Sigmoid colon (tissue), 7 donors: ENCODE data around the gene ABHD15. TPM values are rescaled to one million over a fixed set of nuclear protein-coding genes. Genes with fewer than 3 reads are reported as not detected.
A peak's percentile ranks its signal among the peaks of the same experiment; 100 is the strongest.

Experiments
- DNase-seq: peaks from one replicate; pipeline ENCODE4 v3.0.0-alpha.2; 2019
- H3K27ac ChIP-seq, 4 donors: fragments of 200-600 bp; sonication (generic); one replicate each; pipeline ENCODE4 v1.5.1; 2016 to 2019; ENCODE audit warnings: mild to moderate bottlenecking in 1 of 4
- H3K27me3 ChIP-seq, 3 donors: fragments of 200-600 bp; sonication (generic); one replicate each; pipeline ENCODE4 v1.5.1; 2019; ENCODE audit warnings: mild to moderate bottlenecking in 1 of 3
- H3K36me3 ChIP-seq, 4 donors: fragments of 200-600 bp; sonication (generic); one replicate each; pipeline ENCODE4 v1.5.1; 2016 to 2019
- H3K4me1 ChIP-seq, 4 donors: fragments of 200-600 bp; sonication (generic); one replicate each; pipeline ENCODE4 v1.5.1; 2017 to 2019
- H3K4me3 ChIP-seq, 4 donors: fragments of 200-600 bp; sonication (generic); one replicate each; pipeline ENCODE4 v1.5.1; 2017 to 2019; ENCODE audit warnings: mild to moderate bottlenecking in 2 of 4, moderate library complexity in 1 of 4
- H3K9me3 ChIP-seq, 4 donors: fragments of 200-600 bp in 3 of 4; sonication (generic) in 3 of 4; one replicate each; pipeline versions ENCODE4 v1.5.1 to v1.6.1; 2013 to 2019
- CTCF ChIP-seq, 4 experiments: fragments of 450-650 bp in 3 of 4; fragments of 200-600 bp in 1 of 4; IDR thresholded peaks; one replicate each; pipeline ENCODE4 v1.5.1; 2016 to 2019; ENCODE audit warnings: antibody characterized with exemption in 4 of 4, mild to moderate bottlenecking in 3 of 4, moderate library complexity in 2 of 4
- EP300 ChIP-seq, 4 donors: sonication (generic); formaldehyde crosslinking; IDR thresholded peaks; one replicate each; pipeline ENCODE4 v1.6.1; 2017; ENCODE audit warnings: antibody characterized with exemption in 4 of 4
- POLR2A ChIP-seq, 2 donors: fragments of 450-650 bp; IDR thresholded peaks; one replicate each; pipeline ENCODE4 v1.6.1; 2016; ENCODE audit warnings: antibody characterized with exemption in 2 of 2, mild to moderate bottlenecking in 2 of 2, moderate library complexity in 2 of 2
- POLR2AphosphoS5 ChIP-seq, 4 donors: sonication (generic); formaldehyde crosslinking; IDR thresholded peaks; one replicate each; pipeline ENCODE4 v1.6.1; 2017; ENCODE audit warnings: antibody characterized with exemption in 4 of 4
- WGBS, 2 donors: extraction: QIAGEN DNeasy Blood & Tissue Kit; methylation state at CpG; one replicate each; pipeline ENCODE4 v1.1.7; 2013; 5-methylcytosine and 5-hydroxymethylcytosine counted together
- intact Hi-C: fragments of 100-400 bp; cut with DNase I; formaldehyde crosslinking; loops from one replicate; pipeline ENCODE4 v1.15.1; 2023
- polyA plus RNA-seq, 3 donors: library from polyadenylated mRNA; stranded (reverse); fragments of 200-250 nt; gene quantifications; one replicate each; pipeline ENCODE4 v1.2.3, GENCODE V29; 2013
- total RNA-seq, 4 donors: library from RNA; depleted of rRNA; stranded (reverse); fragments of >200 nt; gene quantifications; one replicate each; pipeline ENCODE4 v1.1.0, GENCODE V29; 2016
- donor health status: healthy with polysubstance abuse.
- donor health status: Bipolar disorder and iron deficiency.
- donor health status: healthy.

Gene ABHD15
- total RNA-seq (10 to 100 TPM in 1 of 4 donors, 1 to 10 TPM in 3; 4.1 to 10.8 (median 6.7) TPM), polyA plus RNA-seq (10 to 100 TPM in 1 of 3 donors, 1 to 10 TPM in 2; 4.9 to 10.3 (median 5.4) TPM)

GRCh38 chr17:29566473-29567303 lies at the start of gene ABHD15:
Gene ABHD15 (minus strand): TSS chr17:29567037. CDS start chr17:29566966, 71 bp downstream.
- Histone ChIP-seq H3K36me3 (peaks cover 0 to 11% (median 0%) of the 10 kb centered on the region in 4 donors), H3K4me1 (peaks cover 0 to 51% (median 31%) of the 10 kb centered on the region in 4 donors), H3K27me3 (no peaks in the 10 kb centered on the region), H3K9me3 (no peaks in the 10 kb centered on the region), H3K4me3 (peak within 1 kb of the TSS; percentile 57 to 79 (median 60)), H3K27ac (peak within 1 kb of the TSS; percentile 86 to 94 (median 90))
- TF ChIP-seq POLR2AphosphoS5 (IDR thresholded peaks at IDR 0.05) (peak; percentile 67 to 88 (median 76)), EP300 (IDR thresholded peaks at IDR 0.05) (no peak), CTCF (IDR thresholded peaks at IDR 0.05) (no peak), POLR2A (IDR thresholded peaks at IDR 0.05) (peak in 1 of 2 donors; percentile 48)
- intact Hi-C loops, result loop anchor here (5.0 kb wide), 1 partner anchor 274 kb away; the partner anchor contains the start of gene NUFIP2
- peak; percentile 87 for DNase-seq
- WGBS, 2 donors, result 1% methylated on average over 94 of the region's 94 CpGs

- peak overlapping the region; percentile 20 to 44 (median 40) for H3K4me3 ChIP-seq
- no peaks in the 10 kb centered on the region for H3K9me3 ChIP-seq
- H3K27ac ChIP-seq, result peak overlapping the region; percentile 68 to 79 (median 72)
- peaks cover 0 to 81% (median 72%) of the 10 kb centered on the region in 4 donors for H3K4me1 ChIP-seq
- DNase-seq, result peak; percentile 94
- TF ChIP-seq POLR2A (IDR thresholded peaks at IDR 0.05), result peak in 1 of 2 donors; percentile 57
- peak; percentile 76 to 93 (median 83) for TF ChIP-seq POLR2AphosphoS5 (IDR thresholded peaks at IDR 0.05)
- TF ChIP-seq CTCF (IDR thresholded peaks at IDR 0.05), result no peak
- no peak for TF ChIP-seq EP300 (IDR thresholded peaks at IDR 0.05)
- intact Hi-C loops, result loop anchor here (5.0 to 10.0 kb wide), 2 partner anchors 33 to 149 kb away; no protein-coding TSS in a partner anchor
- H3K36me3 ChIP-seq, result no peaks in the 10 kb centered on the region
- no peaks in the 10 kb centered on the region for H3K27me3 ChIP-seq
- 1 to 2% methylated on average over 74 of the region's 74 CpGs for WGBS, 2 donors
Measured at GRCh38 chr17:29615492-29616299, 48.9 kb upstream of the ABHD15 start.

GRCh38 chr17:29615048-29615385 lies 48.2 kb upstream of the ABHD15 start:
- DNase-seq, result no peak
- no peak for TF ChIP-seq POLR2A (IDR thresholded peaks at IDR 0.05)
- TF ChIP-seq EP300 (IDR thresholded peaks at IDR 0.05), result no peak
- no peak for TF ChIP-seq POLR2AphosphoS5 (IDR thresholded peaks at IDR 0.05)
- no peak for TF ChIP-seq CTCF (IDR thresholded peaks at IDR 0.05)
- Histone ChIP-seq H3K27me3 (no peaks in the 10 kb centered on the region), H3K4me3 (peak overlapping the region in 3 of 4 donors; percentile 36 to 44 (median 44)), H3K27ac (peak overlapping the region; percentile 68 to 79 (median 72)), H3K4me1 (peaks cover 0 to 74% (median 72%) of the 10 kb centered on the region in 4 donors), H3K36me3 (no peaks in the 10 kb centered on the region), H3K9me3 (no peaks in the 10 kb centered on the region)
- intact Hi-C loops, result loop anchor here (5.0 to 10.0 kb wide), 2 partner anchors 33 to 150 kb away; no protein-coding TSS in a partner anchor
- 3 to 10% methylated on average over 15 of the region's 15 CpGs for WGBS, 2 donors

GRCh38 chr17:29614349-29615047 lies 47.7 kb upstream of the ABHD15 start:
- WGBS, 2 donors, result 42 to 55% methylated on average over 16 of the region's 16 CpGs
- Histone ChIP-seq H3K4me1 (peaks cover 0 to 71% (median 68%) of the 10 kb centered on the region in 4 donors), H3K27ac (no peak overlapping the region), H3K4me3 (no peak overlapping the region), H3K36me3 (no peaks in the 10 kb centered on the region), H3K27me3 (no peaks in the 10 kb centered on the region), H3K9me3 (no peaks in the 10 kb centered on the region)
- intact Hi-C loops, result loop anchor here (5.0 to 10.0 kb wide), 2 partner anchors 32 to 150 kb away; no protein-coding TSS in a partner anchor
- no peak for TF ChIP-seq CTCF (IDR thresholded peaks at IDR 0.05)
- no peak for TF ChIP-seq POLR2A (IDR thresholded peaks at IDR 0.05)
- no peak for TF ChIP-seq EP300 (IDR thresholded peaks at IDR 0.05)
- no peak for TF ChIP-seq POLR2AphosphoS5 (IDR thresholded peaks at IDR 0.05)
- DNase-seq, result no peak
